ENCODE results near the gene MED9. TPM values are rescaled to one million over a fixed set of nuclear protein-coding genes. Genes with fewer than 3 reads are reported as not detected.

MED9 gene
- polyA plus RNA-seq, 1 donor from 2014 or later: 25.1 TPM

DNA sequence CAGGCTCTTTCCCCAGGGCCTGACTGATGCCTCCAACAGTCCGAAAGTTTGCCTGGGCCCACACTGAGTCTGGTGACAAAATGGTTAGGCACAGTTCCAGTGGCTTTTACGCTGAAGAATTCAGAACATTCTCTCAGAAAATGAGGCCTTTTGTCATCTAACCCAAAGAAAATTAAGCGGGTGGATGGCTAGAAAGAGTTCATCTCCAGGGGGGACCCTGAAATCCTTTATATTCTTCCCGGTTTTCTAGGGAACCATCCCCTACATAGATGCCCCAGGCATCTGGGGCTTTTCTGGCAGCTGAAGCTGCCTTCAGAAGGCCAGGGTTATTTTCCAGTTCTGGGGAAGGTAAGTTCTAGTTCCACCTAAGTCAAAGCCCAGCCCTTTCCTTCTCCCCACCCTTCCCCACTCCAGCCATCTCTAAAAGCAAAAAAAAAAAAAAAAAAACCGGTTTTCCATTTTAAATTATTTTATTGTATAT lies 17.2 kb downstream of the MED9 start:
- no peaks in the 10 kb centered on the region for H3K36me3 ChIP-seq (ENCODE audit: insufficient read depth, low read length)
- peak overlapping the region; percentile 70 for H3K4me2 ChIP-seq (ENCODE audit: low read length)
- H3K9ac ChIP-seq (ENCODE audit: low read length): peak overlapping the region; percentile 75
- H2AFZ ChIP-seq (ENCODE audit: low read depth, low read length): no peak overlapping the region
- H3K4me3 ChIP-seq (ENCODE audit: low read length): peak overlapping the region; percentile 78
- no peak for TF ChIP-seq EZH2 (IDR thresholded peaks at IDR 0.05; ENCODE audit: borderline replicate concordance, insufficient read depth, low read length, poor library complexity, severe bottlenecking)
- TF ChIP-seq POLR2AphosphoS5 (IDR thresholded peaks at IDR 0.05): no peak
- TF ChIP-seq SMC3 (conservative IDR thresholded peaks at IDR 0.05; ENCODE audit: poor library complexity): no peak
- TF ChIP-seq RAD21 (conservative IDR thresholded peaks at IDR 0.05): no peak
- TF ChIP-seq EP300 (conservative IDR thresholded peaks at IDR 0.05; ENCODE audit: poor library complexity, severe bottlenecking): no peak
- no peak for TF ChIP-seq TAF1 (IDR thresholded peaks at IDR 0.05; ENCODE audit: low read depth)
- no peak for TF ChIP-seq MXI1 (conservative IDR thresholded peaks at IDR 0.05; ENCODE audit: poor library complexity, severe bottlenecking)
- TF ChIP-seq, protein P1, sequence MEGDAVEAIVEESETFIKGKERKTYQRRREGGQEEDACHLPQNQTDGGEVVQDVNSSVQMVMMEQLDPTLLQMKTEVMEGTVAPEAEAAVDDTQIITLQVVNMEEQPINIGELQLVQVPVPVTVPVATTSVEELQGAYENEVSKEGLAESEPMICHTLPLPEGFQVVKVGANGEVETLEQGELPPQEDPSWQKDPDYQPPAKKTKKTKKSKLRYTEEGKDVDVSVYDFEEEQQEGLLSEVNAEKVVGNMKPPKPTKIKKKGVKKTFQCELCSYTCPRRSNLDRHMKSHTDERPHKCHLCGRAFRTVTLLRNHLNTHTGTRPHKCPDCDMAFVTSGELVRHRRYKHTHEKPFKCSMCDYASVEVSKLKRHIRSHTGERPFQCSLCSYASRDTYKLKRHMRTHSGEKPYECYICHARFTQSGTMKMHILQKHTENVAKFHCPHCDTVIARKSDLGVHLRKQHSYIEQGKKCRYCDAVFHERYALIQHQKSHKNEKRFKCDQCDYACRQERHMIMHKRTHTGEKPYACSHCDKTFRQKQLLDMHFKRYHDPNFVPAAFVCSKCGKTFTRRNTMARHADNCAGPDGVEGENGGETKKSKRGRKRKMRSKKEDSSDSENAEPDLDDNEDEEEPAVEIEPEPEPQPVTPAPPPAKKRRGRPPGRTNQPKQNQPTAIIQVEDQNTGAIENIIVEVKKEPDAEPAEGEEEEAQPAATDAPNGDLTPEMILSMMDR (IDR thresholded peaks at IDR 0.05; ENCODE audit: poor library complexity, severe bottlenecking): no peak
- TF ChIP-seq, protein P2, sequence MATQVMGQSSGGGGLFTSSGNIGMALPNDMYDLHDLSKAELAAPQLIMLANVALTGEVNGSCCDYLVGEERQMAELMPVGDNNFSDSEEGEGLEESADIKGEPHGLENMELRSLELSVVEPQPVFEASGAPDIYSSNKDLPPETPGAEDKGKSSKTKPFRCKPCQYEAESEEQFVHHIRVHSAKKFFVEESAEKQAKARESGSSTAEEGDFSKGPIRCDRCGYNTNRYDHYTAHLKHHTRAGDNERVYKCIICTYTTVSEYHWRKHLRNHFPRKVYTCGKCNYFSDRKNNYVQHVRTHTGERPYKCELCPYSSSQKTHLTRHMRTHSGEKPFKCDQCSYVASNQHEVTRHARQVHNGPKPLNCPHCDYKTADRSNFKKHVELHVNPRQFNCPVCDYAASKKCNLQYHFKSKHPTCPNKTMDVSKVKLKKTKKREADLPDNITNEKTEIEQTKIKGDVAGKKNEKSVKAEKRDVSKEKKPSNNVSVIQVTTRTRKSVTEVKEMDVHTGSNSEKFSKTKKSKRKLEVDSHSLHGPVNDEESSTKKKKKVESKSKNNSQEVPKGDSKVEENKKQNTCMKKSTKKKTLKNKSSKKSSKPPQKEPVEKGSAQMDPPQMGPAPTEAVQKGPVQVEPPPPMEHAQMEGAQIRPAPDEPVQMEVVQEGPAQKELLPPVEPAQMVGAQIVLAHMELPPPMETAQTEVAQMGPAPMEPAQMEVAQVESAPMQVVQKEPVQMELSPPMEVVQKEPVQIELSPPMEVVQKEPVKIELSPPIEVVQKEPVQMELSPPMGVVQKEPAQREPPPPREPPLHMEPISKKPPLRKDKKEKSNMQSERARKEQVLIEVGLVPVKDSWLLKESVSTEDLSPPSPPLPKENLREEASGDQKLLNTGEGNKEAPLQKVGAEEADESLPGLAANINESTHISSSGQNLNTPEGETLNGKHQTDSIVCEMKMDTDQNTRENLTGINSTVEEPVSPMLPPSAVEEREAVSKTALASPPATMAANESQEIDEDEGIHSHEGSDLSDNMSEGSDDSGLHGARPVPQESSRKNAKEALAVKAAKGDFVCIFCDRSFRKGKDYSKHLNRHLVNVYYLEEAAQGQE (IDR thresholded peaks at IDR 0.05; ENCODE audit: borderline replicate concordance): no peak
- no peaks in the 10 kb centered on the region for H3K9me3 ChIP-seq (ENCODE audit: low read length)
- H3F3A ChIP-seq (ENCODE audit: insufficient read depth, low read length, poor library complexity, severe bottlenecking): no peaks in the 10 kb centered on the region
- H3K27ac ChIP-seq (ENCODE audit: low read length): peak overlapping the region; percentile 70
- H3K9me2 ChIP-seq (ENCODE audit: insufficient read depth, low read length): no peaks in the 10 kb centered on the region
- H3K79me2 ChIP-seq (replicated peaks; ENCODE audit: insufficient read depth, low read length): peaks cover 11% of the 10 kb centered on the region
- no peaks in the 10 kb centered on the region for H4K20me1 ChIP-seq (ENCODE audit: insufficient read depth)
- peaks cover 19% of the 10 kb centered on the region for H3K27me3 ChIP-seq (ENCODE audit: insufficient read depth, low read depth, low read length)

DNA sequence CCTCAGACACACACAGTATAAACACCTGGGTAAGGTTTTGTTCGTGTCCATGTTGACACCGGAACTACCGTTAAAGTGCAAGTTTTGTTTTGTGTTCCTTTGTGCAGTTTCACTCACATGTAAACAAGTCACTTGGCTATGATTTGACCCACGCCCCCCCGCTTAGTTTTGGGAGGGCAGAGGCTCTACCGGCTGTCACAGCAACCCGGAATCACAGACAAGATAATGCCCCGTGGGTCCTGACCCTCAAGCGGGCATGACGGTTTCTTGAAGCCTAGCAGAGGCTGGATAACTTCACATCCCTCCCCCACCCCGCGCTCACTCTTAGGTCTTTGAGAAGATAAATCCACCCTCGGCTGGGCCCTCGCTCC lies 17.7 kb downstream of the MED9 start:
- H3K27ac ChIP-seq (ENCODE audit: low read length): peak overlapping the region; percentile 70

More for the DNA sequence above, 17.7 kb downstream of the MED9 start:
- Histone ChIP-seq H3K9ac (ENCODE audit: low read length) (peak overlapping the region; percentile 75), H3K79me2 (replicated peaks; ENCODE audit: insufficient read depth, low read length) (peaks cover 11% of the 10 kb centered on the region), H3K4me3 (ENCODE audit: low read length) (peak overlapping the region; percentile 78), H4K20me1 (ENCODE audit: insufficient read depth) (no peaks in the 10 kb centered on the region), H3K4me2 (ENCODE audit: low read length) (peak overlapping the region; percentile 70), H3F3A (ENCODE audit: insufficient read depth, low read length, poor library complexity, severe bottlenecking) (no peaks in the 10 kb centered on the region), H2AFZ (ENCODE audit: low read depth, low read length) (no peak overlapping the region), H3K9me2 (ENCODE audit: insufficient read depth, low read length) (no peaks in the 10 kb centered on the region), H3K9me3 (ENCODE audit: low read length) (no peaks in the 10 kb centered on the region), H3K36me3 (ENCODE audit: insufficient read depth, low read length) (no peaks in the 10 kb centered on the region), H3K27me3 (ENCODE audit: insufficient read depth, low read depth, low read length) (peaks cover 19% of the 10 kb centered on the region)
- TF ChIP-seq MXI1 (conservative IDR thresholded peaks at IDR 0.05; ENCODE audit: poor library complexity, severe bottlenecking): no peak
- TF ChIP-seq SMC3 (conservative IDR thresholded peaks at IDR 0.05; ENCODE audit: poor library complexity): no peak
- no peak for TF ChIP-seq POLR2AphosphoS5 (IDR thresholded peaks at IDR 0.05)
- TF ChIP-seq RAD21 (conservative IDR thresholded peaks at IDR 0.05): no peak
- TF ChIP-seq EZH2 (IDR thresholded peaks at IDR 0.05; ENCODE audit: borderline replicate concordance, insufficient read depth, low read length, poor library complexity, severe bottlenecking): no peak
- no peak for TF ChIP-seq EP300 (conservative IDR thresholded peaks at IDR 0.05; ENCODE audit: poor library complexity, severe bottlenecking)
- TF ChIP-seq TAF1 (IDR thresholded peaks at IDR 0.05; ENCODE audit: low read depth): no peak
- TF ChIP-seq, protein P2 (IDR thresholded peaks at IDR 0.05; ENCODE audit: borderline replicate concordance): no peak

Measured in neural cell (in vitro differentiated cells).